GM18511 (cell line): ENCODE measurements around the gene ARID5A.

ENCODE experiments used
- ATAC-seq: cut with Tn5 transposase; IDR thresholded peaks from one replicate; pipeline ENCODE4 v1.9.1; 2021; ENCODE audit warnings: mild to moderate bottlenecking, moderate library complexity; ENCODE audit not compliant: unreplicated experiment

ARID5A gene

DNA sequence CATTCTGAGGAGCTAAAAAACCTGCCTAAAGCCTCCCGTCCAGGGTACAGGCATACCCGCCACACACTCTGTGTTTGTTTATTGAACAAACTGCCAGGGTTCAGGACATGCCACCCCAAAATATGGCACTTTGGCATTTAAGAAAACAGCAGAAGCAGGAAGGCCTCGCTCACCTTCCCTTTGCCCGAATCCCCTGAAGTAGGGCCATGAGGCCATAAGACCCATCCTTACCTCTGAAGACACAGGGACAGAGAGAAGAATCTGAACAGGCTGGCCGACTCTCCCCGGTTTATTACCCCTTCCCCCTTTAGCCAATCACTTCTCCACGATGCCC, 29.7 kb upstream of the ARID5A start:
- no peak for ATAC-seq

DNA sequence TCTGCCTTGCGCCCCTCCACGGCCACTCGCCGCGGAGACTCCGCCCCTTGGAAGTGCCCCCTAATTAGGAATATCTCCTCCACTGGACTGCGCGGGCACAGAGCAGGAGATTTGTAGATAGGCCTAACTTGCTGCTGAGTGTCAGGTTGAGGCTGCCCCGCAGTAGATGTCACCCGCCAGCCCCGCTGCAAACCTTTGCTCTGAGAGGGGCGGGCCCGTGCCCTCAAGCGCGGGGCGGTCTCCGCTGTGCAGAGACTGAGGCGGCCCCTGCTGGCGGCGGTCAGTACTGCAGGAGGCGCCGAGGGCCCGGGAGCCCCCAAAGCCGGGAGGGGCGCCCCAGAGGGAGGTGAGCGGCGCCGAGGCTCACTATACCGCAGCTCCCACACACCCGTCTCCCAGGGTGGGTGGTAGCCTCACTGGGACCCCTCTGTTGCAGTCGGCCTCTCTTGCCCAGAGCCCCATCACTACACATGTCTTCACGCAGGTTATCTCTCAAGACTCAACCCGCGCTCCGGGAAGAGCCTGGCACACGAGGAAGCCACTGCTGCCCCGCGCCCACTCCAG, 28.5 kb upstream of the ARID5A start:
- ATAC-seq, result peak; percentile 59

DNA sequence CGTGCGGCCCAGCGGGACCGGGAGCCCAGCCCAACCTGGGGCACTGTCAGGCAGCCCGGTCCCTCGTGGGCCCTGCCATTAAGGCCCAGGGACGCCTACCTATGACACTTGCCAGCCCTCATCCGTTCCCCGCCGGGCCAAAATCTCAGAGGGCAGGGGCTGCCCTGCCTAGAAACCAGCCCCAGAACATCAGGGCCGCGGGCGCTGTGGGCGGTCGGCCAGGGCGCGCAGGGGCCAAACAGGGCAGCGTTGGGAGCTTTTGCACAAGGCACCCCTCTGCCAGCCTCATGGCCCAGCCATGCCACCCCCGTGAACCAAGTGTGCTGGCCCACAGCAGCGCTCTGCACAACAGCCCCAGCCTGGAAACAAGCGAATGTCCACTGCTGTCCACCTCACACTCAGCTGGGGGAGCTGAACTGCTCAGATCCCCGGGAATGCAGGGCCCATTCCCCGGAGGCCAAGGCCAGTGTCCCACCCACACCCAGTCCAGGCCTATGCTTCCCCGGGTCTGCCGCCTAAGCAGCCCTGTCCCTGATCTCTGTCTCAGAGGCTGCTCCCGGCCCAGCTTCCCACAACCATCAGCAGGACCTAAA, 27.9 kb upstream of the ARID5A start:
- ATAC-seq, result no peak

DNA sequence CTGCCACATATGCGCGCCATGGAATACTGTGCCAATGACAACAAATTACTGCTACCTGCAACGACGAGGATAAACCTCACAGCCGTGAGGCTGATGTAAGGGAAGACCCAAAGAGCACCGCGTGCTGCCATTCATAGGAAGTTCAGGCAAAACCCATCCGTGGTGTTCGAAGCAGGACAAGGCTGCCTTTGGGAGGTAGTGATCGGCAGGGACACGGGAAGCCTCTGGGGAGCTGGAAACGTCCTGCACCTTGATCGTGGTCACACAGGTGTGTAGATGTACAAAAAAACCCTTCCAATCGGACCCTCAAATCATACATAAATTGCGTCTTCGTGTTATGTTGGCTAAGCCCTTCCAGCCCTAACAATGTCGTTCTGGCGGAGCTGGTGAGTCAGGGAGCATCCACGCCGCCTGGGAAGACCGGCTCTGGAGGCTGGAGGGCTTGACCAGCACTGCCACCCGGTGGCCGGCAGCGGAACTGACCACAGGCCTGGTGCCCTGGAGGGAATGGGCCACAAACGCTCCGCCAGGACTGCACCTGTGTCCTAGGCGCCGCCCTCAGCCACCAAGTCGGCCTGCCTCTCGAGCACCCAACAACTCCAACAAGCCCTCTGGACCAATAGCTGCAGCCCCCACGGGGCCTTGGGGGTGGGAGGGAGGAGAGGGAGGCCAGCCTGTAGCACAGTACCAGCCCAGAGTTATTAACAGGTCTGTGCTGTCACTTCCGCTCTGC, 27.3 kb upstream of the ARID5A start:
- peak; percentile 70 for ATAC-seq

DNA sequence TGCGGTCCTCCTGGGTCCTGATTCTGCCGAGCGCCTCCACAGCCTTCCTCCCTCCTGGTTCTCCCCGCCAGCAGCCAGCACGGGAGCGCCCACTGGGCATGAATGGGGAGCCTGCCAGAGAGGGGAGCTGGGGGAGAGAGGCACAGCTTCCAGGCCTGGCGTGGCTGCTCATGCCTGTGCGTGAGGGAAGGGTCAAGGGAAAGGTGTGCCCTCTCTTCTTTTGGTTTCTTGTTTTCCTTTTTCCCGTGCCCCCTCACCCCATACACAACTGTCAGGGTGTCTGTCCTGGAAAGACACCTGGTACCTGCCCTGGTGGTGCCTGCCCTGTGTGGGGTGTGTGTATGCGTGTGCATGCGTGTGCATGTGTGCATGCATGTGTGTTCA, 26.7 kb upstream of the ARID5A start:
- ATAC-seq, result no peak

DNA sequence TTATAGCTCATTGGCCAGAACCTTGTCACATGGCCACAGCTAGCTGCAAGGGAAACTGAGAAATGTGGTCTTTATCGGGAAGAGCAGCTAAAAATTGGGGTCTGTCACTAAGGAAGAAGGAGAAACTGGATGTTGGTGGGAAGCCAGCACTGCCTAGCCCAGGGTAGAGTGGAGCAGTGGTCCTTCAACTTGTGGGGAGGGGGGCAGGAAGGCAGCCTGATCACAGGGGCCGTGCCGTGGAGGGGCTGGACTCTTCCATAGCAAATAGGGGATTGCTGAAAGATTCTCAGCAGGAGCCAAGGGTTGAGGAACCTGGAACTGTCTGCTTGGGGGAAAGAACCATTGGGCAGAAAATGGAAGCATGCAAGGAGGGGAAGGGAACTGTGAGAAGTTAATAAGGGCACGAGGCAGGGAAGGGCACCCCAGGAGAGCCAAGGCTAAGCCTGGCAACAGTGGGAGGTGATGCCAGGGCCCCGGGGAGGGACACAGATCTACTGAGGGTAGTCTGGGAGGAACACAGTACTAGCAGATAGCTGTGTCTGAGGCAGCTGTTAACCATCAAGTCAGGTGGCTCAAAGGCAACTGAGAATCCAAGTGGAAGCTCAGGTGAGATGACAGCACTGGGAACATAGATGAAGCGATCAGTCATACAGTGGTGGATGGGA, 25.5 kb upstream of the ARID5A start:
- ATAC-seq, result no peak

- ATAC-seq, result no peak
Observed at GRCh38 chr2:96511851-96512250, 24.7 kb upstream of the ARID5A start.

DNA sequence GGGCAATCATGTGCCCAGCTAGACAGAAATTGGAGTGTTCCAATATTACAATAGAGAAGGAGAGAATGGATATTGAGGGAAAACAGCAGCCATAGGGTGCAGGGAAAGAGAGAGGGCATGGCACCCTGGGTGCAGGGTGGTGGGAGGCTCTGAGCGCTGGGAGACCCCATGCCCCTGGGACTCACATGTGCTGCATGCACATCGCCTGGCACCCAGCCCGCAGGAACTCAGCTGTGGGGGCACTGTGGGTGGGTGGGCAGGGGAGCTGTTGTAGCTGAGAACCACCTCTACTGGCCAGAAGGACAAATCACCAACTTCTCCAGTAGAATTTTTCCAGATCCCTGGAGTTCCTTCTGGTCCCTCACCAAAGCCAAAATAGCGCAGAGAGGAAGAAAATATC, 24.2 kb upstream of the ARID5A start:
- ATAC-seq, result no peak

DNA sequence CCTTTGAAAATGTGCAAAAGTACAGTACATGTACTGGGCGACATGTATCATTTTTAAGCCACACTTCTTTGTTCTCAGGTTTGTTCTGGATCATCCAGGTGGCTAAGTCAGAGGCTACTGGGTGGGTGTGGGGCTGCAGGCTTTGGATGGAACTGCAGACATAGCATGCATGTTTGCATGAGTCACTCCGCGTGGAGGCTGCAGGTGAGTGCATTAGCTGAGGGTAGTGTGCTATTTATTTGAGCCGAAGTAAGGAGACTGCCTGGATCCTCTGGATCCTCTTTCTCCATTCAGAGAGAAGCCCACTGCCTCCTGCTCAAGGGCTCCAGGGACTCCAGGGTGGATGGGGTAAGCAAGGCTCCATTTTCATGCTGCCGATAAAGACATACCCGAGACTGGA, 22.0 kb upstream of the ARID5A start:
- ATAC-seq, result no peak

- no peak for ATAC-seq
Observed at GRCh38 chr2:96517079-96517478, 19.5 kb upstream of the ARID5A start.

GRCh38 chr2:96520231-96520630, 16.3 kb upstream of the ARID5A start:
- no peak for ATAC-seq

DNA sequence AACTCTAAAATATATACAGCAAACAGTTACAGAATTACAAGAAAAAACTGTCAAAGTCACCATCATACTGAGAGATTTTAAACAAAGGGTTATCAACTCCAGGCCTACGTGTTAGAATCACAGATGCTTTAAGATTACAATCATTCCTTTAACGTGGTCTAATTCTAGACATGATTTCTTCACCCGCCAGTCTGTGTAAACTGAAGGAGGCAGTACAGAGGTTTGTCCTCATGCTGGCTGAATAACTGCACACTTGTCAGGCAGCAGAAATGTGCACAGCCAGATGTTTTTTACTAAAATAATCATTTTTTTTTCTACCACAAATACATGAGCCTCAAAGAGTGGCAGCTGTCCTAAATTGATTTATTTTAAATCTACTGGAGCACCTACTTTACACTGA, 15.9 kb upstream of the ARID5A start:
- ATAC-seq, result no peak

DNA sequence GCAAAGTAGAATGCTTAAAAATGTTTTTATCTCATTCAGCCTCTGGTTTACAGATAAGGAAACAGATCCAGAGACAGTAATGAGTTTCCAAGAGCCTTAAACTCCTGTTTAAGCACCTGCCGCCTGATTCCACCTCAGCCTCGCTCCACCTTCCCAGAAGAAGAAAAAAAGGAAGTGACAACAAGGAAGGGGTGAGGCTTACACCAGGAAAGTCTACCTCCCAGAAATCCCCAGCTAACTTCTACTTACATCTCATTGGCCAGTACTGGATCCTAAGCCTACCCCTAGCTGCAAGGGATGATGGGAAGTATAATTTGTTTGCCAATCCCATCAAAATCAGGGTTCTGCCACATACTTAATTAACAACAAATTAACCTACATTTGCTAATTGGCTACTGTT, 15.3 kb upstream of the ARID5A start:
- ATAC-seq, result no peak

GRCh38 chr2:96522304-96523203, 14.0 kb upstream of the ARID5A start:
- ATAC-seq, result no peak

GRCh38 chr2:96523659-96524481, 12.7 kb upstream of the ARID5A start:
- ATAC-seq, result no peak

GRCh38 chr2:96524482-96525210, 11.9 kb upstream of the ARID5A start:
- ATAC-seq, result no peak

DNA sequence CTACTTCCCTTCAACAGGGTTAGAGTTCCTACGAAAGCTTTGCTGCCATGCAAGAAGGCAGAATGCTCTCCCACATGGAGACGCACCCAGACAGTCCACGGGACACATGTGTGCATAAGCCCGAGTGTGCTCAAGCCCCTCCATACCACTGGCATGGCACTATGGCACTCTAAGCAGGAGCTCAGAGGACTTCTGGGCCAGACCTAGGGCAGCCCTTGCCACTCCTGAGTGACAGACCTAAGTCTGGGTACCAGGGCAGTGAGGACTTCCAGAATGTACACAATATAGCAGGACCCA, 11.4 kb upstream of the ARID5A start:
- no peak for ATAC-seq

DNA sequence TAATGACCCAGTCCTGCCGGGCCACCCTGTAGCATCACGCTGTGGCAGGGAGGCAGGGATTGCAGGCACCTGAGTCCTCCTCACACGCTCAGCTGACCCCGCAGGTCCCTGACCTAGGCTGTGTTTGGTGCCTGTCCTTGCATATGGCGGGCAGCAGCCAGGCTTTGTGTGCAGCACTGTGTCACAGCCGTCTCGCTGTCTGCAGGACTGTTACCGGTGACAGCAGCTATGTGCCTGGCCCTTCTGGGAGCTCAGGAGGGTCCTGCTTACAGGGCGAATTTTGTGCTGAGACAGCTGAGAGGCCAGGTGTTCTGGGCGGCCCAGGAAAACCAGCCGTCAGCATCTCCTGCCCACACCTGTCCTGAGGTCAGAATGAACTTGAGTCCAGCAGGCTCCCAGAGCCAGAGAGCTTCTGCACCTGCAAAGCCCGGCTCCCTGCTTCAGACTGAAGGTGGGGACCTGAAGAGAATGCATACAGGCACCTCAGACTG, 10.4 kb upstream of the ARID5A start:
- no peak for ATAC-seq

GRCh38 chr2:96526615-96527285, 9.8 kb upstream of the ARID5A start:
- ATAC-seq, result no peak
